Thyroid gland (tissue), 4 donors: ENCODE results near the gene NXPE1. TPM values are rescaled to one million over a fixed set of nuclear protein-coding genes. Genes with fewer than 3 reads are reported as not detected.

Source experiments
- DNase-seq, 2 donors: peaks; one replicate each; pipeline ENCODE4 v3.0.0-alpha.2; 2019
- H3K27ac ChIP-seq, 3 donors: fragments of 200-600 bp; sonication (generic); 1 replicate in 2 of 3; 2 replicates in 1 of 3; pipeline ENCODE4 v1.5.1; 2016 to 2019; ENCODE audit warnings: mild to moderate bottlenecking in 1 of 3, moderate library complexity in 1 of 3
- H3K27me3 ChIP-seq: fragments of 200-600 bp; sonication (generic); one replicate; pipeline ENCODE4 v1.5.1; 2019
- H3K36me3 ChIP-seq, 2 donors: fragments of 200-600 bp; sonication (generic); one replicate each; pipeline ENCODE4 v1.5.1; 2016 to 2019
- H3K4me1 ChIP-seq, 2 donors: fragments of 200-600 bp; sonication (generic); one replicate each; pipeline ENCODE4 v1.5.1; 2017 to 2019
- H3K4me3 ChIP-seq, 3 donors: fragments of 200-600 bp; sonication (generic); replicated peaks in 1 of 3; 1 replicate in 2 of 3; 2 replicates in 1 of 3; pipeline ENCODE4 v1.5.1; 2016; ENCODE audit warnings: mild to moderate bottlenecking in 1 of 3
- H3K9me3 ChIP-seq: fragments of 200-600 bp; sonication (generic); one replicate; pipeline ENCODE4 v1.5.1; 2017
- POLR2A ChIP-seq, 2 donors: fragments of 450-650 bp; IDR thresholded peaks; one replicate each; pipeline ENCODE4 v1.6.1; 2017; ENCODE audit warnings: antibody characterized with exemption in 2 of 2, mild to moderate bottlenecking in 2 of 2, moderate library complexity in 1 of 2
- WGBS, 2 donors: methylation state at CpG; one replicate each; pipeline ENCODE4 v1.1.5; 2017; 5-methylcytosine and 5-hydroxymethylcytosine counted together
- intact Hi-C: fragments of 100-400 bp; cut with DNase I; formaldehyde crosslinking; loops from one replicate; pipeline ENCODE4 v1.15.1; 2023
- total RNA-seq, 4 donors: library from RNA; depleted of rRNA; stranded (reverse); fragments of >200 nt; gene quantifications; one replicate each; pipeline ENCODE4 v1.2.3, GENCODE V29; 2016
- TF ChIP-seq, protein P1 (sequence below), 6 experiments: fragments of 200-600 bp in 3 of 6; fragments of 450-650 bp in 3 of 6; sonication (generic) in 3 of 6; IDR thresholded peaks; one replicate each; pipeline ENCODE4 v1.5.1; 2016 to 2019; ENCODE audit warnings: antibody characterized with exemption in 6 of 6, mild to moderate bottlenecking in 2 of 6, inconsistent platforms in 1 of 6, moderate library complexity in 1 of 6

NXPE1 gene
- total RNA-seq, 4 donors from 2014 or later, result not detected

DNA sequence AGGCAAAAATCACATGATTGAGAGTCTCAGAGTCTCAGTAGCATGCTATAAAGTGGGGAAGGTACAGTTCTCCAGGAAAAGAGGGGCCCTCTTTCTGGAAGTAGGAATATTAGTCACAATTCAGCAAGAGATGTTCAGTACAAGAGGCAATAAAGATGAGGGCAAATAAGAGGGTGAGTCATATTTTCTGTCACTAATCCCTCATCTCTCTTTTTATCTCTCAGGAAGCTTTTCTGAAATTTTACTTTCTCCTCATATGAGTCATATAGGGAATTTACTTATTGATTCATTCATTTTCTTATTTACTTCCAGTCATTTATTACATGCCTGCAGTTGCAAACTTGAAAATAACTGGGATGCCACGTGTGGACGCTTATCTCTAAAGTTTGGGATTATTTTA is 3.4 kb upstream of the NXPE1 start:
- TF ChIP-seq POLR2A (IDR thresholded peaks at IDR 0.05), result no peak
- TF ChIP-seq, protein P1, sequence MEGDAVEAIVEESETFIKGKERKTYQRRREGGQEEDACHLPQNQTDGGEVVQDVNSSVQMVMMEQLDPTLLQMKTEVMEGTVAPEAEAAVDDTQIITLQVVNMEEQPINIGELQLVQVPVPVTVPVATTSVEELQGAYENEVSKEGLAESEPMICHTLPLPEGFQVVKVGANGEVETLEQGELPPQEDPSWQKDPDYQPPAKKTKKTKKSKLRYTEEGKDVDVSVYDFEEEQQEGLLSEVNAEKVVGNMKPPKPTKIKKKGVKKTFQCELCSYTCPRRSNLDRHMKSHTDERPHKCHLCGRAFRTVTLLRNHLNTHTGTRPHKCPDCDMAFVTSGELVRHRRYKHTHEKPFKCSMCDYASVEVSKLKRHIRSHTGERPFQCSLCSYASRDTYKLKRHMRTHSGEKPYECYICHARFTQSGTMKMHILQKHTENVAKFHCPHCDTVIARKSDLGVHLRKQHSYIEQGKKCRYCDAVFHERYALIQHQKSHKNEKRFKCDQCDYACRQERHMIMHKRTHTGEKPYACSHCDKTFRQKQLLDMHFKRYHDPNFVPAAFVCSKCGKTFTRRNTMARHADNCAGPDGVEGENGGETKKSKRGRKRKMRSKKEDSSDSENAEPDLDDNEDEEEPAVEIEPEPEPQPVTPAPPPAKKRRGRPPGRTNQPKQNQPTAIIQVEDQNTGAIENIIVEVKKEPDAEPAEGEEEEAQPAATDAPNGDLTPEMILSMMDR (IDR thresholded peaks at IDR 0.05), result no peak
- no peak for DNase-seq
- 83 to 87% methylated on average over 2 of the region's 2 CpGs for WGBS, 2 donors
- Histone ChIP-seq H3K4me3 (no peak overlapping the region), H3K27ac (no peak overlapping the region), H3K27me3 (no peaks in the 10 kb centered on the region), H3K4me1 (no peaks in the 10 kb centered on the region), H3K9me3 (no peaks in the 10 kb centered on the region), H3K36me3 (no peaks in the 10 kb centered on the region)
- intact Hi-C loops, result no loop called here

DNA sequence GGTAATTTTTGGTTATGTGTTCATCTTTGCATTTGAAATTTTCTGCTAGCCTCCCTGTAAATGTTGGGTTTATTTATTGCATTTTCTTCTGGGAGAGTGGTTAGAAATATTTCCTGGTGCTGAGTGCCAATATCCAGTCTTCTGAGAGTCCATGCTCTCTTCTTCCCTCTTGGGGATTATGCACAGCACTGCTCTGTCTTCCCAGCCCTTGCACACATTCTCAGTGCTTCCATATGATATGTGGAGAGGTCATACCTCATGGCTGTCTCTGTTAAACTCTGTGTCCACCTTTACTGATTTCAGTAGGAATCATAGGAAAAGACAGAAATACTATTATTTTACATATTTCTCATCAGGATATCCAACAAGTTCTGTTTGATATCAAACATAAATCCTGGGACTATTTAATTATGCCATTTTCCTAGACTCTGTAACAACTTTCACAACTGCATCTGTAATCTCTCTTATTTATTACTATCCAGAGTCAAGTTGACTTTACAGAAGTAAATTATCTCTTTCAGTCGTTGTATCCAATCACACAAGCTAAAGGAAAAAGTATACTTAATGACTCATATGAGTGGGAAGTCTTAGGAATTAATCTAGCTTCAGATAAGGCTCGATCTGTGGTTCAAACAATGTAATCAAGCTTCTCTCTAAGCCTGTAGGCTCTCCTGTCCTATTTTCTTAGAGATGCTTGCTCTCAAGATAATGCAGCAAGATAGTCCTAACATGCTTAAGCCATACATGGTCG is 2.7 kb upstream of the NXPE1 start:
- H3K4me3 ChIP-seq, result no peak overlapping the region
- 54 to 58% methylated on average over 3 of the region's 3 CpGs for WGBS, 2 donors
- intact Hi-C loops, result no loop called here
- H3K4me1 ChIP-seq, result no peaks in the 10 kb centered on the region
- H3K27me3 ChIP-seq, result no peaks in the 10 kb centered on the region
- H3K36me3 ChIP-seq, result no peaks in the 10 kb centered on the region
- H3K27ac ChIP-seq, result no peak overlapping the region
- DNase-seq, result no peak
- TF ChIP-seq, protein P1 (IDR thresholded peaks at IDR 0.05), result no peak
- no peak for TF ChIP-seq POLR2A (IDR thresholded peaks at IDR 0.05)
- no peaks in the 10 kb centered on the region for H3K9me3 ChIP-seq

DNA sequence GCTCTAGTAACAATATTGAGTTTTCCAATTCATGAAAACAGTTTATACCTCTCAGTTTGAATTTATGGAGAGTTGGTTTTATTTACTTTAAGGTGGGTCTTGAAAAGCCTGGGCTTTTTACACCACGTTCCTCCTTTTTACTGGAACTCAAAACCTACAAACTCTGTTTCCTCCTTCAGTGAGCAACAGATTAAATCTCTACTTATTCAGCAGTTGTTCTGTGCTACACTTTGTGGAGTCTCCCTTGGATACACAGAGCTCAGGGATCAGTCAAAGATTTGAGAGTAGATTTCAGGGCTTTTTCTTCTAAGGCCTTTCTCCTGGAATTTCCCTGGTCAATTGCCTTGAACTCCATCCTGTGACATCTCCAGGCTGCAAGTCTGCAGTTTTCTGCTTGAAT is 3.5 kb downstream of the NXPE1 start:
- Histone ChIP-seq H3K4me3 (no peak overlapping the region), H3K27ac (no peak overlapping the region), H3K27me3 (no peaks in the 10 kb centered on the region), H3K36me3 (no peaks in the 10 kb centered on the region), H3K4me1 (no peaks in the 10 kb centered on the region), H3K9me3 (no peaks in the 10 kb centered on the region)
- DNase-seq, result no peak
- no peak for TF ChIP-seq POLR2A (IDR thresholded peaks at IDR 0.05)
- TF ChIP-seq, protein P1 (IDR thresholded peaks at IDR 0.05), result no peak
- 43 to 51% methylated on average over 1 of the region's 1 CpG for WGBS, 2 donors
- intact Hi-C loops, result no loop called here

DNA sequence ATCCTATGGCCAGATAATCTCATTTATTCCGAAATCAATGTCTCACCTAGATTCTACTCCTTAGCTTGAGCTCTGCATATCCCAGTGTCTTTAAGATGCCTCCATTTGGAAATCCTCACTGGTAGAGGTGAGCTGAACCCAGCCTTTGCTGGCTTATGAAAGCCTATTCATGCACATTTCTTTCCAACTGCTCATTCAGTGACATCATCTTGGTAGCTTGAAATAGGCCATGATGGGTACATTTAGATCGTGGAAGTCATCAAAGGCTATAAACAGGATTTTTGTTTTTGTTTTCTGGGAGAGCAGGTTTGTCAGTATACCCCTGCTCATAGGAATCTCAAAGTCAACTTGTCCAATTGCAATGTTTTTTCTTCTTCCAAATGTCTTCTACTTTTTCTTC is 6.0 kb downstream of the NXPE1 start:
- WGBS, 2 donors, result 90 to 91% methylated on average over 2 of the region's 2 CpGs
- TF ChIP-seq, protein P1 (IDR thresholded peaks at IDR 0.05), result no peak
- no peak for TF ChIP-seq POLR2A (IDR thresholded peaks at IDR 0.05)

DNA sequence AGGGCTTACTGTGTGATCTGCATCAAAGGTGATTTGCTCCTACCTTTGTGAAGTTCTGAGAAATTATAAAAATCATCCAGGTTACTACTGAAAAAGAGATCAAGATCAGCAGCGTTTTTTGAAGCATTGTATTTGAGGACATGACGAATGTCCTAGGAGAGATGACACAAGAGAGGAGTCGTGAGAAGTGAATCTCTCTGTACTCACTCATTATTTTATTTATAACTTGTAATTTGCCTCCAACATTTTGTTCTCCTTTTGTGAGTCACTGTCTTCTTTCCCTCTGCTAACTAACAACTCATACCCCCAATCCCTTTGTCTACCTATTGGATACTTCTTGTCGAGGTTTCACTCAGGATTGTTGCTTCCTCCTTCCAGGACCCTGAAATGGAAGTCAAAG is 8.6 kb downstream of the NXPE1 start:
- TF ChIP-seq, protein P1 (IDR thresholded peaks at IDR 0.05), result no peak
- no peak for TF ChIP-seq POLR2A (IDR thresholded peaks at IDR 0.05)
- H3K27me3 ChIP-seq, result no peaks in the 10 kb centered on the region
- 86 to 89% methylated on average over 4 of the region's 4 CpGs for WGBS, 2 donors
- intact Hi-C loops, result no loop called here
- H3K36me3 ChIP-seq, result no peaks in the 10 kb centered on the region
- H3K27ac ChIP-seq, result no peak overlapping the region
- H3K4me3 ChIP-seq, result no peak overlapping the region
- H3K4me1 ChIP-seq, result no peaks in the 10 kb centered on the region
- DNase-seq, result no peak
- no peaks in the 10 kb centered on the region for H3K9me3 ChIP-seq

More for the DNA sequence above, 6.0 kb downstream of the NXPE1 start:
- Histone ChIP-seq H3K27ac (no peak overlapping the region), H3K9me3 (no peaks in the 10 kb centered on the region), H3K4me3 (no peak overlapping the region), H3K36me3 (no peaks in the 10 kb centered on the region), H3K27me3 (no peaks in the 10 kb centered on the region), H3K4me1 (no peaks in the 10 kb centered on the region)
- no peak for DNase-seq
- intact Hi-C loops, result no loop called here
